Esophagus (tissue), 2 donors: Measurements from ENCODE around the gene MT1HL1. TPM values are rescaled to one million over a fixed set of nuclear protein-coding genes. Genes with fewer than 3 reads are reported as not detected.

Experiments
- H3K27ac ChIP-seq, 2 donors: one replicate each; pipeline ENCODE4 v1.5.1; 2013; ENCODE audit warnings: low read depth in 2 of 2, mild to moderate bottlenecking in 2 of 2, inconsistent platforms in 1 of 2, low read length in 1 of 2, moderate library complexity in 1 of 2
- H3K27me3 ChIP-seq, 2 donors: one replicate each; pipeline ENCODE4 v1.6.1; 2013; ENCODE audit warnings: low read length in 2 of 2, control low read depth in 1 of 2, mild to moderate bottlenecking in 1 of 2; ENCODE audit not compliant: insufficient read depth in 2 of 2, control insufficient read depth in 1 of 2
- H3K36me3 ChIP-seq, 2 donors: one replicate each; pipeline ENCODE4 v1.6.1; 2013; ENCODE audit warnings: low read length in 1 of 2; ENCODE audit not compliant: control insufficient read depth in 2 of 2, insufficient read depth in 2 of 2
- H3K4me1 ChIP-seq, 2 donors: one replicate each; pipeline ENCODE4 v1.6.1; 2013; ENCODE audit warnings: low read length in 1 of 2; ENCODE audit not compliant: control insufficient read depth in 2 of 2, insufficient read depth in 2 of 2
- H3K4me3 ChIP-seq, 2 donors: one replicate each; pipeline ENCODE4 v1.5.1; 2013; ENCODE audit warnings: low read length in 2 of 2, mild to moderate bottlenecking in 2 of 2, low read depth in 1 of 2, moderate library complexity in 1 of 2
- H3K9me3 ChIP-seq, 2 donors: one replicate each; pipeline ENCODE4 v1.6.1; 2013; ENCODE audit warnings: mild to moderate bottlenecking in 2 of 2, low read depth in 1 of 2, low read length in 1 of 2, moderate library complexity in 1 of 2; ENCODE audit not compliant: control insufficient read depth in 2 of 2, insufficient read depth in 1 of 2
- WGBS, 2 donors: extraction: QIAGEN DNeasy Blood & Tissue Kit; methylation state at CpG; one replicate each; pipeline ENCODE4 v1.1.7; 2013; 5-methylcytosine and 5-hydroxymethylcytosine counted together
- polyA plus RNA-seq, 2 donors: library from polyadenylated mRNA; stranded (reverse); fragments of 200-250 nt; gene quantifications; one replicate each; pipeline ENCODE4 v1.2.3, GENCODE V29; 2013
- donor health status: healthy with polysubstance abuse.
- donor health status: Bipolar disorder and iron deficiency.

The MT1HL1 gene
- polyA plus RNA-seq, 2 donors = not detected

DNA sequence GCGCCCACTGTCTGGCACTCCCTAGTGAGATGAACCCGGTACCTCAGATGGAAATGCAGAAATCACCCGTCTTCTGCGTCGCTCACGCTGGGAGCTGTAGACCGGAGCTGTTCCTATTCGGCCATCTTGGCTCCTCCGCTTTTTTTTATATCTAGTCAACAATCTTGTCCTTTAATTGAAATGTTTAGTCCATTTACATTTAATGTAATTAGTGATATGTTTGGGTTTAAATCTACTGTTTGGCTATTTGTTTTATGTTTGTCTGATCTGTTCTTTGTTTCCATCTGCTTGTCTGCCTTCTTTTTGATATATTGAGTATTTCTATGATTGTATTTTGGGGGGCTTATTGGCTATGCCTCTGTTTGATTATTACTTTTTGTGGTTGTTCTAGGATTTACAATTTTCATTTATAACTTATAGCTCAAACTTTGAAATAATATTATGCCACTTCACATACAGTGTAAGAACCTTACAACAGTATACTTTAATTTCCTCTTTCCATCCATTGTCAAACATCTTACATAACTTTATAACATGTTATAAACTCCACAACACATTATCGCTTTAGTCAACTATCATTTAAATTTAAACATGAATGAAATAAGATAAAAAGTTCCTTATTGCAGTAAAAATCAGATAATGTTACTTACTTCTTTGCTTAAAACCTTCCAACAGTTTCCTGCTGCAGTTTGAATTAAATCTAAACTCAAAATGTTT lies 21.3 kb upstream of the MT1HL1 start:
- no peaks in the 10 kb centered on the region for H3K27me3 ChIP-seq
- H3K27ac ChIP-seq = no peak overlapping the region
- no peaks in the 10 kb centered on the region for H3K4me1 ChIP-seq
- H3K36me3 ChIP-seq = no peaks in the 10 kb centered on the region
- 96 to 98% methylated on average over 7 to 8 of the region's 10 CpGs for WGBS, 2 donors
- no peak overlapping the region for H3K4me3 ChIP-seq
- no peaks in the 10 kb centered on the region for H3K9me3 ChIP-seq

DNA sequence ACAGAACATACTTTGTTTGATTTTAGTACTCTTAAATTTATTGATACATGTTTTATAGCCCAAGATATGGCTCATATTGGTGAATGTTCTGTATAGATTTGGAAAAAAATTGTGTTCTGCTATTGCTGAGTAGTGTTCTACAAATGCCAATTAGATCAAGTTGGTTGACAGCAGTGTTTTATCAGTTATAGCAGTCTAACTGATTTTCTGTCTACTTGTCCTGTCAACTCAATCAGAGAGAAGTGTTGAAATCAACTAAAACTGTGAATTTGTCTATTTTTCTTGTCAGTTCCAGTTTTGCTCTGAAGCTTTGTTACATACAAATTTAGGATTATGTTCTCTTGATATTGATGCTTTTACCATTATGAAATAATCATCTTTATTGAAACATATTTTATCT lies 14.7 kb upstream of the MT1HL1 start:
- Histone ChIP-seq H3K27me3 (no peaks in the 10 kb centered on the region), H3K4me1 (no peaks in the 10 kb centered on the region), H3K27ac (no peak overlapping the region), H3K36me3 (no peaks in the 10 kb centered on the region), H3K9me3 (no peaks in the 10 kb centered on the region), H3K4me3 (no peak overlapping the region)

- Histone ChIP-seq H3K36me3 (no peaks in the 10 kb centered on the region), H3K4me1 (no peaks in the 10 kb centered on the region), H3K27me3 (no peaks in the 10 kb centered on the region), H3K4me3 (no peak overlapping the region), H3K27ac (no peak overlapping the region), H3K9me3 (no peaks in the 10 kb centered on the region)
- WGBS, 2 donors = 67 to 84% methylated on average over 1 of the region's 1 CpG
Observed at GRCh38 chr1:237016626-237017025, 12.4 kb upstream of the MT1HL1 start.

DNA sequence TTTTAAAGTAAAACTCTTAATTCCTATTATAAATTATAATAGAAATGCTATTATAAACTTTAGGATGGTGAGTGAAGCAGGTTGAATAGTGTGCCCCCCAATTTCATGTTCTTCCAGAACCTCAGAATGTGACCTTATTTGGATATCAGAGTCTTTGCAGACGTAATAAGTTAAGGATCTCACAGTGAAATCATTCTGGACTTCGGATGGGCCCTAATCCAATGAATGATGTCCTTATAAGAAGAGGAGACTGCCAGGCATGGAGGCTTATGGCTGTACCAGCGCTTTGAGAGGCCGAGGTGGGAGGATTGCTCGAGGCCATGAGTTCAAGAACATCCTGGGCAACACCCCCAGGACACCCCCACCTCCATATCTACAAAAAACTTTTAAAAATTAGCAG lies 9.4 kb upstream of the MT1HL1 start:
- Histone ChIP-seq H3K27me3 (no peaks in the 10 kb centered on the region), H3K4me3 (no peak overlapping the region), H3K27ac (peak overlapping the region in 1 of 2 donors; percentile 49), H3K36me3 (no peaks in the 10 kb centered on the region), H3K9me3 (no peaks in the 10 kb centered on the region), H3K4me1 (no peaks in the 10 kb centered on the region)
- 70 to 76% methylated on average over 5 of the region's 5 CpGs for WGBS, 2 donors

DNA sequence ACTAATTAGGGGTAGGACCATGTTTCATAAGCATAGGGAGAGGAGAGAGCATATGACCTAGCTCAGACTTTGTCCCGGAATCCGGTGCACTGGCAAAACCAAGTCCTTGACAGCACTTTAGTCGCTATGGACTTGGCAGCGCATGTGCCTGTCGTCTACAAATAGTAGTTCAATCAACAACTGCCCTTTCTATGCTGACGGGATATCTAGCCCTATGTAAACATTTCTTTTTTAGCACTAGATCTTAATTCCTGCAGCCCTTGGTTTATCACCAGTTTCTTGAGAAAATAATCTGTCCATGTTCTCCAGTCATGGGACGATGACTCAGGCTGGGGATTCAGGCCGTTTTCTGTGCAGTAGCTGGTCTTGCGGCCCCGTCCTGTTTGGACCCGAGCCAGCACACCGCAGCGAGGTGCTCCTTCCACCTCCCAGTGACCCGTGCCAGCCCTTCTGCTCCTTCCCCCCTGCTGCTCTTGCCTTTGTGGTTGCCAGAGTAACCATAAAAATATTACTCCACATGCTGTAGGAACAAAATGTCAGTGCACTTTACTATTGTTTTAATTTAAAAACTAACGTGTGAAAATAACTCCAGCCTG lies 8.6 kb upstream of the MT1HL1 start:
- Histone ChIP-seq H3K27me3 (no peaks in the 10 kb centered on the region), H3K27ac (peak overlapping the region; percentile 0 to 60), H3K36me3 (no peaks in the 10 kb centered on the region), H3K4me3 (no peak overlapping the region), H3K4me1 (no peaks in the 10 kb centered on the region), H3K9me3 (no peaks in the 10 kb centered on the region)
- 29 to 32% methylated on average over 15 of the region's 15 CpGs for WGBS, 2 donors

- no peaks in the 10 kb centered on the region for H3K9me3 ChIP-seq
- no peaks in the 10 kb centered on the region for H3K27me3 ChIP-seq
- H3K4me3 ChIP-seq = no peak overlapping the region
- 68 to 70% methylated on average over 5 of the region's 5 CpGs for WGBS, 2 donors
- no peaks in the 10 kb centered on the region for H3K36me3 ChIP-seq
- no peaks in the 10 kb centered on the region for H3K4me1 ChIP-seq
- H3K27ac ChIP-seq = peak overlapping the region in 1 of 2 donors; percentile 12
Observed at GRCh38 chr1:237012361-237012760, 8.1 kb upstream of the MT1HL1 start.

GRCh38 chr1:237011432-237011831 lies 7.2 kb upstream of the MT1HL1 start:
- 69 to 84% methylated on average over 3 of the region's 3 CpGs for WGBS, 2 donors
- H3K4me3 ChIP-seq = no peak overlapping the region
- H3K27me3 ChIP-seq = no peaks in the 10 kb centered on the region
- no peaks in the 10 kb centered on the region for H3K9me3 ChIP-seq
- peak overlapping the region; percentile 12 to 68 for H3K27ac ChIP-seq
- no peaks in the 10 kb centered on the region for H3K36me3 ChIP-seq
- H3K4me1 ChIP-seq = no peaks in the 10 kb centered on the region

DNA sequence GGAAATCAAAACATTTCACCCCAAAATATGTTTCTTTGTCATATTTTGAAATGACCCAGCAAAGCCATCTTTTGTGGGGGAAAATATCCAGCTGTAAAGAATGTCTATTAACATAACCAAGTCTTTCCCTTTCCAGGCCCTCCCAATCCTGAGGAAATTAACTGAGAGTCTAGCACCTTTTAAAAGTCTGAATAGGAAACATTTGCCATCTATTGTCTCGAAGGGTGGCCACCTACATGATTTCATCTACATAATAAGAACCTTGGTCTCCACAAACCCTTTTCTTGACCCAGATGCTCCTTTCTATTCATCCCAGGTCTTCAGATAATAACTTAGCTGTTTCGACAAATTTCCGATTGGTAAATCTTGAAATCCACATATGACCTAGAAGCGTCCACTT lies 5.4 kb upstream of the MT1HL1 start:
- Histone ChIP-seq H3K36me3 (no peaks in the 10 kb centered on the region), H3K4me3 (no peak overlapping the region), H3K27ac (no peak overlapping the region), H3K4me1 (no peaks in the 10 kb centered on the region), H3K9me3 (no peaks in the 10 kb centered on the region), H3K27me3 (no peaks in the 10 kb centered on the region)
- WGBS, 2 donors = 89 to 92% methylated on average over 4 of the region's 4 CpGs

DNA sequence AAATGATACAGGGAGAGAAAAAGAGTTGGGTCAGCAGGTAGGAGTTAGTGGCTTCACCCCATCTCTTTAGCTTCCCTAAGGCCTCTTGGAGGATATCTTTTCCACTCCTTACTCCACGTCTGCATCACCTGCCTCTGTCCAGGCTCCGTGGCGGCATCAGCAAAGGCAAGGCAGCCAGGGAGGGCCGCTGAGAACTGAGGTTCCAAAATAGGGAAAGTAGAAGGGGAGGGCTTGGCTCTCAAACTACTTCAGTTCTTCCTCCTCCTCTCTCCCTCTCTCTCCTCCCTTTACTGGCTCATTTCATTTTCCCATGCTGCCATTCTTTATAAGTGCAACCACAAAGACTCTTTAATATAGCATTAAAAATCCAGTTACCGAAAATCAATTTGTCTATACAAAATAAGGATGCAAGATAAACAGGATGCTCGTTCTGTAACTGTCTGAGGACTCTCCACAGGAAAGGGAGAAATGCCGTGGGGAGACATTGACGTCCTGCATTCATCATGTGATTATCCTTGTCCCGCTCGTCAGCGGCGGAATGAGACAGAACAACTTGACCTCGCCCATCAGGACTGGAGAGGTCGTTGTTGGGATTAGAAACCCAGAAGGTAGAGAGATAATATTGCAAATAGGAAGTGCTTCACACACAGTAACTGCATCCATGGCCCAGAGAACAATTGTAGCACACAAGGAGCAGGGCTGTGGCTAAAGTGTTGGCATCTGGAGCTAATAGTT lies 3.1 kb upstream of the MT1HL1 start:
- no peak overlapping the region for H3K4me3 ChIP-seq
- no peaks in the 10 kb centered on the region for H3K36me3 ChIP-seq
- no peaks in the 10 kb centered on the region for H3K4me1 ChIP-seq

More for the DNA sequence above, 3.1 kb upstream of the MT1HL1 start:
- H3K27ac ChIP-seq = no peak overlapping the region
- no peaks in the 10 kb centered on the region for H3K9me3 ChIP-seq
- H3K27me3 ChIP-seq = no peaks in the 10 kb centered on the region
- WGBS, 2 donors = 74 to 75% methylated on average over 14 of the region's 14 CpGs
